GM12878 (cell line): Measurements from ENCODE around the gene ALG11. TPM values are rescaled to one million over a fixed set of nuclear protein-coding genes. Genes with fewer than 3 reads are reported as not detected.

ENCODE experiments used
- ATAC-seq: fragments of 200-7000 bp; cut with Tn5 transposase; 3 replicates; pipeline ENCODE4 v1.9.1; 2020; ENCODE audit warnings: mild to moderate bottlenecking, moderate library complexity
- BruUV-seq: library from RNA; stranded (reverse); fragments of 400-500 nt; replicated peaks from 2 replicates; lab custom pipeline; 2021; lab: Mats Ljungman, UMichigan
- CTCF ChIA-PET: fragments of 300-600 bp; sonication (Branson Sonifier 250); formaldehyde crosslinking; extraction: SDS; loops from one replicate; lab custom pipeline; 2021; ENCODE audit warnings: inconsistent platforms; lab: Yijun Ruan, JAX
- POLR2A ChIA-PET: fragments of 350-600 bp; formaldehyde crosslinking; extraction: SDS; loops from one replicate; lab custom pipeline; 2021; ENCODE audit warnings: inconsistent platforms; lab: Charles Lee
- RAD21 ChIA-PET: fragments of 300-600 bp; sonication (Branson Sonifier 250); formaldehyde crosslinking; loops from one replicate; lab custom pipeline; 2023; ENCODE audit warnings: antibody characterized with exemption; ENCODE audit not compliant: unreplicated experiment; lab: Charles Lee
- SMC1A ChIA-PET: fragments of 300-600 bp; sonication (Branson Sonifier 250); formaldehyde crosslinking; loops from one replicate; lab custom pipeline; 2023; ENCODE audit not compliant: unreplicated experiment, uncharacterized antibody; lab: Charles Lee
- DNase-seq: peaks from one replicate; pipeline ENCODE4 v3.0.0-alpha.2; 2011; ENCODE audit warnings: low read depth, low spot score
- FAIRE-seq: peaks from 3 replicates; lab custom pipeline; 2011; peaks lifted over from hg19 to GRCh38; lab: Jason Lieb, UNC
- H2AFZ ChIP-seq: 2 replicates; pipeline ENCODE4 v1.6.0; 2011; ENCODE audit warnings: low read depth, low read length, control low read depth; ENCODE audit not compliant: control insufficient read depth
- H3K27ac ChIP-seq: 2 replicates; pipeline ENCODE4 v1.5.1; 2011; ENCODE audit warnings: control low read depth; ENCODE audit not compliant: control insufficient read depth, insufficient read depth
- H3K27me3 ChIP-seq, 2 experiments: replicated peaks in 1 of 2; 2 replicates each; pipeline versions ENCODE4 v1.6.0 to v1.6.1; 2011; ENCODE audit warnings: low read length in 1 of 2; ENCODE audit not compliant: control insufficient read depth in 2 of 2, insufficient read depth in 2 of 2
- H3K36me3 ChIP-seq, 2 experiments: 2 replicates each; pipeline ENCODE4 v1.5.1; 2011; ENCODE audit warnings: low read length in 1 of 2; ENCODE audit not compliant: control insufficient read depth in 2 of 2, insufficient read depth in 2 of 2
- H3K4me1 ChIP-seq: 2 replicates; pipeline ENCODE4 v1.6.1; 2011; ENCODE audit warnings: mild to moderate bottlenecking, low read length, moderate library complexity, mixed read lengths; ENCODE audit not compliant: control insufficient read depth, insufficient read depth
- H3K4me2 ChIP-seq: 2 replicates; pipeline ENCODE4 v1.6.0; 2011; ENCODE audit warnings: control low read depth; ENCODE audit not compliant: control insufficient read depth, insufficient read depth
- H3K4me3 ChIP-seq: fragments of 200-600 bp; sonication (generic); 2 replicates; pipeline ENCODE4 v1.5.1; 2016
- H3K79me2 ChIP-seq: 2 replicates; pipeline ENCODE4 v1.6.0; 2011; ENCODE audit warnings: low read length; ENCODE audit not compliant: control insufficient read depth, insufficient read depth
- H3K9ac ChIP-seq: 2 replicates; pipeline ENCODE4 v1.8.0; 2011; ENCODE audit warnings: low read length, control low read depth, mixed read lengths; ENCODE audit not compliant: control insufficient read depth, insufficient read depth
- H3K9me3 ChIP-seq: replicated peaks from 3 replicates; pipeline ENCODE4 v1.5.1; 2011; ENCODE audit warnings: mild to moderate bottlenecking, low read length; ENCODE audit not compliant: control insufficient read depth, insufficient read depth
- H4K20me1 ChIP-seq: 2 replicates; pipeline ENCODE4 v1.6.0; 2011; ENCODE audit not compliant: control insufficient read depth, insufficient read depth
- BACH1 ChIP-seq: fragments of 450-650 bp; IDR thresholded peaks from 2 replicates; pipeline ENCODE4 v1.6.1; 2017; ENCODE audit warnings: mild to moderate bottlenecking, borderline replicate concordance
- BMI1 ChIP-seq: fragments of 450-650 bp; IDR thresholded peaks from 2 replicates; pipeline ENCODE4 v1.6.1; 2016; ENCODE audit warnings: mild to moderate bottlenecking, moderate library complexity, borderline replicate concordance
- FOS ChIP-seq: IDR thresholded peaks from 3 replicates; pipeline ENCODE4 v1.6.1; 2011; ENCODE audit warnings: borderline replicate concordance; ENCODE audit not compliant: insufficient read length; ENCODE audit errors: extremely low read depth
- IRF5 ChIP-seq: fragments of 450-650 bp; IDR thresholded peaks from 2 replicates; pipeline ENCODE4 v1.6.1; 2017; ENCODE audit warnings: borderline replicate concordance
- KAT2A ChIP-seq: conservative IDR thresholded peaks from 2 replicates; pipeline ENCODE4 v1.6.1; 2011; ENCODE audit warnings: low read depth, low read length; ENCODE audit not compliant: control insufficient read depth
- NRF1 ChIP-seq: conservative IDR thresholded peaks from 2 replicates; pipeline ENCODE4 v1.6.1; 2011; ENCODE audit warnings: mild to moderate bottlenecking, low read depth, low read length, improper control_type of control experiment
- POLR2AphosphoS5 ChIP-seq: IDR thresholded peaks from 2 replicates; pipeline ENCODE4 v1.6.1; 2011; ENCODE audit warnings: mild to moderate bottlenecking, low read length, inconsistent platforms
- RAD51 ChIP-seq: fragments of 450-650 bp; IDR thresholded peaks from 2 replicates; pipeline ENCODE4 v1.6.1; 2016; ENCODE audit warnings: moderate library complexity, mild to moderate bottlenecking, inconsistent platforms
- WGBS: methylation state at CpG from one replicate; pipeline ENCODE4 v1.1.6; 2016; ENCODE audit warnings: low lambda C conversion rate; ENCODE audit not compliant: insufficient replicate concordance, insufficient coverage; ENCODE audit errors: missing lambda C conversion rate; 5-methylcytosine and 5-hydroxymethylcytosine counted together
- in situ Hi-C: fragments of 300-500 bp; cut with MboI; formaldehyde crosslinking; loops from 9 replicates; pipeline ENCODE4 v1.14.3; 2018; ENCODE audit warnings: mixed read lengths
- intact Hi-C: fragments of 100-400 bp; cut with micrococcal nuclease; formaldehyde crosslinking; loops from one replicate; pipeline ENCODE4 v1.14.2; 2022; ENCODE audit not compliant: unreplicated experiment
- polyA plus RNA-seq, 11 experiments: library from polyadenylated mRNA; depleted of rRNA in 4 of 11; unstranded in 6 of 11; stranded (reverse) in 5 of 11; fragments of >200 nt; fragmentation: Nextera tagmentation in 4 of 11; fragmentation: Illumina TruSeq in 1 of 11; extraction: Ambion mirVana in 4 of 11; extraction: Trizol in 1 of 11; gene quantifications; 1 replicate in 1 of 11; 2 replicates in 10 of 11; pipeline versions ENCODE4 v1.2.1 to v1.2.3, GENCODE V29; 2011 to 2016; ENCODE audit warnings: inconsistent platforms in 2 of 11, missing spikeins in 2 of 11, low read depth in 1 of 11
- total RNA-seq, 4 experiments: library from RNA; depleted of rRNA in 3 of 4; stranded (reverse); fragments of >200 nt in 3 of 4; fragmentation: Illumina TruSeq in 1 of 4; extraction: Trizol in 1 of 4; gene quantifications; 2 replicates each; pipeline versions ENCODE4 v1.2.1 to v1.2.3, GENCODE V29; 2013 to 2021
- TF ChIP-seq, protein P1 (sequence below), 3 experiments: IDR thresholded peaks in 2 of 3; conservative IDR thresholded peaks in 1 of 3; 2 replicates each; pipeline ENCODE4 v1.5.1; 2011; ENCODE audit warnings: low read depth in 3 of 3, low read length in 3 of 3, mild to moderate bottlenecking in 3 of 3, control low read depth in 2 of 3, moderate library complexity in 2 of 3, inconsistent platforms in 1 of 3, mixed read lengths in 1 of 3; ENCODE audit not compliant: control insufficient read depth in 2 of 3, insufficient read depth in 1 of 3; ENCODE audit errors: extremely low read depth in 1 of 3

Gene ALG11
- total and polyA plus RNA-seq, 10 of the 15 experiments (the other 5 are each of a cell fraction or from before 2014, with no cell fraction given), result 8.4 to 27.7 (median 15.6) TPM

DNA sequence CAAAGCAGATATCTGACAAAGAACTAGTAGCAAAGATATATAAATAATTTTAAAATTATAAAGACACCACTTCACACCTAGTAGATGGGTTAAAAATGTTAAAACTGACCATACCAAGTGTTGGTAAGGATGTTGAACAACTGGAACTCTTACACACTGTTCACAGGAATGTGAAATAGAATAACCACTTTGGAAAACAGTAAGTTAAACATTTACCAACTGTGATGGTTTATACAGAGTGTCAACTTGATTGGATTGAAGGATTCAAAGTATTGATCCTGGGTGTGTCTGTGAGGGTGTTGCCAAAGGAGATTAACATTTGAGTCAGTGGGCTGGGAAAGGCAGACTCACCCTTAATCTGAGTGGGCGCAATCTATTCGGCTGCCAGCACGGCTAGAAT, 31.5 kb downstream of the ALG11 start (continued):
- TF ChIP-seq BACH1, result no peak

GRCh38 chr13:52047463-52047862, 35.3 kb downstream of the ALG11 start:
- no peaks in the 10 kb centered on the region for H3K27me3 ChIP-seq
- ChIA-PET POLR2A (no interaction called here), RAD21 (no interaction called here), SMC1A (no interaction called here), CTCF (no interaction called here)
- no peak overlapping the region for H3K9ac ChIP-seq
- no peak overlapping the region for H3K27ac ChIP-seq
- ATAC-seq (no peak), FAIRE-seq (no peak), DNase-seq (no peak)
- TF ChIP-seq BMI1 (no peak), RAD51 (no peak), FOS (no peak), IRF5 (no peak), POLR2AphosphoS5 (no peak), NRF1 (no peak), KAT2A (no peak)
- TF ChIP-seq, protein P1, sequence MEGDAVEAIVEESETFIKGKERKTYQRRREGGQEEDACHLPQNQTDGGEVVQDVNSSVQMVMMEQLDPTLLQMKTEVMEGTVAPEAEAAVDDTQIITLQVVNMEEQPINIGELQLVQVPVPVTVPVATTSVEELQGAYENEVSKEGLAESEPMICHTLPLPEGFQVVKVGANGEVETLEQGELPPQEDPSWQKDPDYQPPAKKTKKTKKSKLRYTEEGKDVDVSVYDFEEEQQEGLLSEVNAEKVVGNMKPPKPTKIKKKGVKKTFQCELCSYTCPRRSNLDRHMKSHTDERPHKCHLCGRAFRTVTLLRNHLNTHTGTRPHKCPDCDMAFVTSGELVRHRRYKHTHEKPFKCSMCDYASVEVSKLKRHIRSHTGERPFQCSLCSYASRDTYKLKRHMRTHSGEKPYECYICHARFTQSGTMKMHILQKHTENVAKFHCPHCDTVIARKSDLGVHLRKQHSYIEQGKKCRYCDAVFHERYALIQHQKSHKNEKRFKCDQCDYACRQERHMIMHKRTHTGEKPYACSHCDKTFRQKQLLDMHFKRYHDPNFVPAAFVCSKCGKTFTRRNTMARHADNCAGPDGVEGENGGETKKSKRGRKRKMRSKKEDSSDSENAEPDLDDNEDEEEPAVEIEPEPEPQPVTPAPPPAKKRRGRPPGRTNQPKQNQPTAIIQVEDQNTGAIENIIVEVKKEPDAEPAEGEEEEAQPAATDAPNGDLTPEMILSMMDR (IDR thresholded peaks at IDR 0.05 in 2 of 3, conservative IDR thresholded peaks at IDR 0.05 in 1 of 3; ENCODE audit: control insufficient read depth in 2 of 3, extremely low read depth in 1 of 3, insufficient read depth in 1 of 3, low read depth in 3 of 3, low read length in 3 of 3), result no peak
- in situ Hi-C loops, result no loop called here
- H4K20me1 ChIP-seq, result no peaks in the 10 kb centered on the region
- H3K36me3 ChIP-seq, result no peaks in the 10 kb centered on the region
- H2AFZ ChIP-seq, result no peak overlapping the region
- H3K4me1 ChIP-seq, result no peaks in the 10 kb centered on the region
- H3K79me2 ChIP-seq, result no peaks in the 10 kb centered on the region
- 69% methylated on average over 3 of the region's 3 CpGs for WGBS
- no peak overlapping the region for H3K4me2 ChIP-seq
- intact Hi-C loops, result no loop called here
- H3K9me3 ChIP-seq, result no peaks in the 10 kb centered on the region
- no TSS peak for BruUV-seq
- H3K4me3 ChIP-seq, result no peak overlapping the region
